ENCODE measurements around the gene VSX2. TPM values are rescaled to one million over a fixed set of nuclear protein-coding genes. Genes with fewer than 3 reads are reported as not detected.
A peak's percentile ranks its signal among the peaks of the same experiment; 100 is the strongest.

Gene VSX2
- total RNA-seq, 1 donor from 2014 or later = not detected

- DNase-seq (ENCODE audit: low read depth) = peak; percentile 72
Measured at GRCh38 chr14:74302152-74302628, 62.9 kb downstream of the VSX2 start.

- DNase-seq (ENCODE audit: low read depth) = peak; percentile 84
Measured at GRCh38 chr14:74302634-74303569, 63.7 kb downstream of the VSX2 start, which contains the start of gene ABCD4. ABCD4 (minus strand) TSS chr14:74302934; CDS start chr14:74302912, 22 bp downstream.

GRCh38 chr14:74308695-74309094, 69.4 kb downstream of the VSX2 start:
- peak; percentile 18 for DNase-seq (ENCODE audit: low read depth)

GRCh38 chr14:74309125-74310022, 70.1 kb downstream of the VSX2 start:
- no peak for DNase-seq (ENCODE audit: low read depth)

GRCh38 chr14:74312161-74312560, 72.9 kb downstream of the VSX2 start:
- no peak for DNase-seq (ENCODE audit: low read depth)

Other genes starting within 250 kb of the VSX2 start
- gene ENTPD5, start 220.2 kb upstream of the VSX2 start, total RNA-seq = 8.9 and 14.3 TPM in 2 replicates
- gene BBOF1, start 220.1 kb upstream of the VSX2 start, total RNA-seq = 13.9 and 15.8 TPM in 2 replicates
- 15.8 and 28.0 TPM in 2 replicates for gene ALDH6A1, start 155.0 kb upstream of the VSX2 start, total RNA-seq
- 5.1 and 6.8 TPM in 2 replicates for gene LIN52, start 154.5 kb upstream of the VSX2 start, total RNA-seq
- 36.5 and 55.6 TPM in 2 replicates for gene ABCD4, start 63.5 kb downstream of the VSX2 start, total RNA-seq
- not detected in 2 replicates for gene VRTN, start 109.0 kb downstream of the VSX2 start, total RNA-seq
- not detected in 2 replicates for gene SYNDIG1L, start 186.8 kb downstream of the VSX2 start, total RNA-seq

All from renal cortical epithelial cell (primary cell).